M059J (cell line): Measurements from ENCODE around the gene EPB42. TPM values are rescaled to one million over a fixed set of nuclear protein-coding genes. Genes with fewer than 3 reads are reported as not detected.
A peak's percentile ranks its signal among the peaks of the same experiment; 100 is the strongest.
"Not testable (repeated sequence)": the region's sequence is repeated elsewhere in the genome, so short reads cannot be mapped to it uniquely, and the experiment has no call there.

ENCODE experiments used
- DNase-seq: peaks from one replicate; pipeline ENCODE4 v3.0.0-alpha.2; 2012; ENCODE audit warnings: low read depth
- total RNA-seq: library from RNA; depleted of rRNA; stranded (reverse); fragments of >200 nt; shearing (Covaris generic); gene quantifications from 2 replicates; pipeline ENCODE4 v1.2.3, GENCODE V29; 2014; rRNA removed

Gene EPB42
- total RNA-seq, 1 experiment from 2014 or later: not detected

GRCh38 chr15:43185157-43186002 lies 35.4 kb downstream of the EPB42 start, which contains the start of gene CCNDBP1:
Gene CCNDBP1, plus strand, starts transcription at chr15:43185403. Its CDS starts 96 bp downstream, at chr15:43185499.
- peak; percentile 89 for DNase-seq

- DNase-seq: no peak
Observed at GRCh38 chr15:43184407-43185124, 36.3 kb downstream of the EPB42 start.

GRCh38 chr15:43183270-43183669 lies 37.5 kb downstream of the EPB42 start:
- DNase-seq: no peak

- not testable (repeated sequence) for DNase-seq
Observed at GRCh38 chr15:43177147-43177546, 43.7 kb downstream of the EPB42 start.

GRCh38 chr15:43175656-43176309 lies 45.0 kb downstream of the EPB42 start:
- not testable (repeated sequence) for DNase-seq

GRCh38 chr15:43169888-43170287 lies 50.9 kb downstream of the EPB42 start:
- no peak for DNase-seq

GRCh38 chr15:43168192-43169107 lies 52.4 kb downstream of the EPB42 start:
- peak; percentile 94 for DNase-seq

GRCh38 chr15:43167261-43167660 lies 53.6 kb downstream of the EPB42 start:
- not testable (repeated sequence) for DNase-seq

- no peak for DNase-seq
Observed at GRCh38 chr15:43165801-43166325, 55.0 kb downstream of the EPB42 start.

GRCh38 chr15:43153269-43153668 lies 67.5 kb downstream of the EPB42 start:
- DNase-seq: no peak

GRCh38 chr15:43151688-43152087 lies 69.1 kb downstream of the EPB42 start:
- no peak for DNase-seq

GRCh38 chr15:43150191-43150929 lies 70.5 kb downstream of the EPB42 start:
- peak; percentile 91 for DNase-seq

Other genes with a start within 250 kb of the EPB42 start
- 15.2 and 19.1 TPM in 2 replicates for gene UBR1, start 115.0 kb downstream of the EPB42 start, total RNA-seq
- gene TMEM62, start 87.4 kb downstream of the EPB42 start, total RNA-seq: 32.7 and 35.8 TPM in 2 replicates
- gene CCNDBP1, start 35.6 kb downstream of the EPB42 start, total RNA-seq: 32.4 and 53.6 TPM in 2 replicates
- gene TGM5, start 45.9 kb upstream of the EPB42 start, total RNA-seq: not detected in 2 replicates
- not detected in 2 replicates for gene TGM7, start 81.2 kb upstream of the EPB42 start, total RNA-seq
- 4.7 and 8.8 TPM in 2 replicates for gene LCMT2, start 109.6 kb upstream of the EPB42 start, total RNA-seq
- 19.2 and 28.1 TPM in 2 replicates for gene ZSCAN29, start 150.0 kb upstream of the EPB42 start, total RNA-seq
- 22.1 and 24.5 TPM in 2 replicates for gene TUBGCP4, start 150.1 kb upstream of the EPB42 start, total RNA-seq